ENCODE data around the gene UQCR10. TPM values are rescaled to one million over a fixed set of nuclear protein-coding genes. Genes with fewer than 3 reads are reported as not detected.
A peak's percentile ranks its signal among the peaks of the same experiment; 100 is the strongest.

The UQCR10 gene
- total RNA-seq, 1 experiment from 2014 or later, result 119 TPM

- Histone ChIP-seq H3K9me2 (ENCODE audit: insufficient read depth) (no peaks in the 10 kb centered on the region), H4K20me1 (ENCODE audit: insufficient read depth) (no peaks in the 10 kb centered on the region), H3K9ac (ENCODE audit: low read length) (no peak overlapping the region), H3K4me2 (ENCODE audit: low read length) (no peak overlapping the region), H3K4me1 (ENCODE audit: control insufficient read depth in 1 of 2, insufficient read depth in 2 of 2, low read length in 2 of 2) (peaks cover 0 to 9% of the 10 kb centered on the region in 2 experiments; a peak in 1 of 4 replicates), H3K27me3 (ENCODE audit: insufficient read depth, low read length) (no peaks in the 10 kb centered on the region), H3K9me3 (ENCODE audit: control insufficient read depth in 1 of 2, insufficient read depth in 1 of 2, low read depth in 1 of 2, low read length in 2 of 2) (no peaks in the 10 kb centered on the region), H3K4me3 (replicated peaks in 1 of 2; ENCODE audit: low read depth in 1 of 2, low read length in 2 of 2) (no peak overlapping the region), H2AFZ (ENCODE audit: low read depth, low read length, poor library complexity, severe bottlenecking) (no peak overlapping the region), H3K27ac (ENCODE audit: low read depth, low read length) (no peak overlapping the region), H3K36me3 (ENCODE audit: control insufficient read depth in 1 of 2, insufficient read depth in 2 of 2, low read length in 2 of 2) (peaks cover 30 to 57% of the 10 kb centered on the region in 2 experiments), H3K79me2 (ENCODE audit: insufficient read depth, low read length) (no peaks in the 10 kb centered on the region)
- no peak for ATAC-seq
- CTCF ChIA-PET, result no interaction called here
- BruUV-seq (replicated peaks), result no TSS peak
- POLR2A ChIA-PET, result interaction anchor here (1.5 kb wide), 1 partner anchor 8 kb away, joined by 4 read pairs; no protein-coding TSS in a partner anchor
- intact Hi-C loops (cut with micrococcal nuclease), result no loop called here
- RAD21 ChIA-PET (ENCODE audit: low non-redundant PET in 1 of 2, low total read pairs in 2 of 2, uncharacterized antibody in 2 of 2, unreplicated experiment in 2 of 2), result interaction anchor here in 1 of 2 experiments (0.6 kb wide), 1 partner anchor 276 kb away, joined by 3 read pairs; no protein-coding TSS in a partner anchor
- no peak for DNase-seq (ENCODE audit: low read depth, low spot score)
- TF ChIP-seq RAD21 (IDR thresholded peaks at IDR 0.05; ENCODE audit: low read depth) (no peak), SIN3A (IDR thresholded peaks at IDR 0.05; ENCODE audit: low read depth) (no peak), ELF1 (IDR thresholded peaks at IDR 0.05; ENCODE audit: borderline replicate concordance, low read depth) (no peak), TCF7L2 (IDR thresholded peaks at IDR 0.05; ENCODE audit: borderline replicate concordance, extremely low read depth, insufficient read depth, insufficient read length) (no peak), CBX3 (IDR thresholded peaks at IDR 0.05; ENCODE audit: low read depth) (no peak), EZH2phosphoT487 (IDR thresholded peaks at IDR 0.05; ENCODE audit: borderline replicate concordance) (no peak), POLR2AphosphoS5 (IDR thresholded peaks at IDR 0.05; ENCODE audit: low read depth, low read length) (no peak), MAX (IDR thresholded peaks at IDR 0.05) (no peak)
Observed at GRCh38 chr22:29813126-29813525, 46.0 kb downstream of the UQCR10 start.

DNA sequence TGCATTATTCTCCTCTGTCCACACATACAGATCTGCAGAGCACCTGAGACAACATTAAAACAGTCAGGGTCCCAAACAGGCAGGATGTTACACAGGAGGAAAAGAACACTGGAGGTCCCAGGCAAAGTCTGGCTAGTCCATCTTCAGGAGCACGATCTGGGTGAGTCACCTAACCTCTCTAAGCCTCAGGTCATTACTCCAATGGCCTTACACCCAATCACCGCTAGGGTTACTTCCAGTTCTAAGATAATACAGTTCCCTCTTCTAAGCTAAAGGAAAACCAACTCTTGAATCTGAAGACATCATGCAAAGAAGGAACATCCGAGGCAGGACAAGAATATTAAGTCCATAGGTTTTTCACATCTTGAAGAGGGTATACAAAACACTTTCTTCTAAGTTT lies 46.4 kb downstream of the UQCR10 start:
- Histone ChIP-seq H3K27ac (ENCODE audit: low read depth, low read length) (no peak overlapping the region), H3K36me3 (ENCODE audit: control insufficient read depth in 1 of 2, insufficient read depth in 2 of 2, low read length in 2 of 2) (peaks cover 27 to 57% of the 10 kb centered on the region in 2 experiments), H3K4me2 (ENCODE audit: low read length) (no peak overlapping the region), H3K27me3 (ENCODE audit: insufficient read depth, low read length) (no peaks in the 10 kb centered on the region), H3K9me2 (ENCODE audit: insufficient read depth) (no peaks in the 10 kb centered on the region), H2AFZ (ENCODE audit: low read depth, low read length, poor library complexity, severe bottlenecking) (no peak overlapping the region), H3K79me2 (ENCODE audit: insufficient read depth, low read length) (no peaks in the 10 kb centered on the region), H3K9me3 (ENCODE audit: control insufficient read depth in 1 of 2, insufficient read depth in 1 of 2, low read depth in 1 of 2, low read length in 2 of 2) (no peaks in the 10 kb centered on the region), H3K4me1 (ENCODE audit: control insufficient read depth in 1 of 2, insufficient read depth in 2 of 2, low read length in 2 of 2) (peaks cover 0 to 9% of the 10 kb centered on the region in 2 experiments; a peak in 1 of 4 replicates), H4K20me1 (ENCODE audit: insufficient read depth) (no peaks in the 10 kb centered on the region), H3K9ac (ENCODE audit: low read length) (no peak overlapping the region), H3K4me3 (replicated peaks in 1 of 2; ENCODE audit: low read depth in 1 of 2, low read length in 2 of 2) (no peak overlapping the region)
- BruUV-seq (replicated peaks), result no TSS peak
- peak; percentile 7 for DNase-seq (ENCODE audit: low read depth, low spot score)
- ChIA-PET POLR2A (no interaction called here), RAD21 (ENCODE audit: low non-redundant PET in 1 of 2, low total read pairs in 2 of 2, uncharacterized antibody in 2 of 2, unreplicated experiment in 2 of 2) (interaction anchor here in 1 of 2 experiments (0.6 kb wide), 1 partner anchor 276 kb away, joined by 3 read pairs; no protein-coding TSS in a partner anchor), CTCF (no interaction called here)
- TF ChIP-seq FOSL1 (IDR thresholded peaks at IDR 0.05; ENCODE audit: low read depth) (no peak), ZNF274 (IDR thresholded peaks at IDR 0.05; ENCODE audit: low read depth, low read length) (no peak), CTCF (IDR thresholded peaks at IDR 0.05 in 2 of 3, conservative IDR thresholded peaks at IDR 0.05 in 1 of 3; ENCODE audit: borderline replicate concordance in 1 of 3, insufficient read depth in 1 of 3, low read depth in 2 of 3, low read length in 2 of 3) (peak in 2 of 3 experiments; percentile 5 to 28; a peak in 2 of 6 replicates), CBX3 (IDR thresholded peaks at IDR 0.05; ENCODE audit: low read depth) (no peak), EZH2 (IDR thresholded peaks at IDR 0.05) (no peak), TCF7L2 (IDR thresholded peaks at IDR 0.05; ENCODE audit: borderline replicate concordance, extremely low read depth, insufficient read depth, insufficient read length) (no peak), ZFX (IDR thresholded peaks at IDR 0.05) (no peak), SIN3A (IDR thresholded peaks at IDR 0.05; ENCODE audit: low read depth) (no peak), EGR1 (IDR thresholded peaks at IDR 0.05; ENCODE audit: low read depth) (no peak)
- intact Hi-C loops (cut with micrococcal nuclease), result no loop called here
- ATAC-seq, result peak; percentile 81

All from HCT116 (cell line).